GM12864 (cell line): Measurements from ENCODE around the gene LMX1B.
A peak's percentile ranks its signal among the peaks of the same experiment; 100 is the strongest.
"Not testable (repeated sequence)": the region's sequence is repeated elsewhere in the genome, so short reads cannot be mapped to it uniquely, and the experiment has no call there.

Source experiments
- DNase-seq: peaks from one replicate; pipeline ENCODE4 v3.0.0-alpha.2; 2011; ENCODE audit warnings: low read depth
- H3K4me3 ChIP-seq: 2 replicates; pipeline ENCODE4 v1.5.1; 2011; ENCODE audit warnings: mild to moderate bottlenecking, low read depth, low read length, control low read depth
- CTCF ChIP-seq: IDR thresholded peaks from 2 replicates; pipeline ENCODE4 v1.5.1; 2011; ENCODE audit warnings: low read depth, mild to moderate bottlenecking, moderate library complexity, low read length, control low read depth, inconsistent platforms; ENCODE audit errors: missing control alignments

LMX1B gene

GRCh38 chr9:126715382-126715781 lies 101.7 kb downstream of the LMX1B start:
- H3K4me3 ChIP-seq = no peak overlapping the region
- DNase-seq = no peak
- TF ChIP-seq CTCF = no peak

GRCh38 chr9:126717441-126717840 lies 103.7 kb downstream of the LMX1B start:
- DNase-seq, H3K4me3 ChIP-seq: not testable (repeated sequence)

GRCh38 chr9:126719618-126720031 lies 105.9 kb downstream of the LMX1B start:
- TF ChIP-seq CTCF = no peak
- H3K4me3 ChIP-seq = no peak overlapping the region
- DNase-seq = no peak

GRCh38 chr9:126720036-126720435 lies 106.3 kb downstream of the LMX1B start:
- no peak for DNase-seq
- H3K4me3 ChIP-seq = no peak overlapping the region
- no peak for TF ChIP-seq CTCF

GRCh38 chr9:126720661-126721563 lies 107.2 kb downstream of the LMX1B start:
- H3K4me3 ChIP-seq = no peak overlapping the region
- TF ChIP-seq CTCF = no peak
- DNase-seq = no peak

GRCh38 chr9:126721564-126721981 lies 107.8 kb downstream of the LMX1B start:
- peak overlapping the region; percentile 79; the same call in 1 of the 2 replicates for H3K4me3 ChIP-seq
- no peak for TF ChIP-seq CTCF
- no peak for DNase-seq

GRCh38 chr9:126722252-126722921 lies 108.7 kb downstream of the LMX1B start:
- H3K4me3 ChIP-seq = peak overlapping the region; percentile 79
- no peak for DNase-seq
- no peak for TF ChIP-seq CTCF
